Neural crest cell (in vitro differentiated cells): ENCODE results near the gene DUS1L. TPM values are rescaled to one million over a fixed set of nuclear protein-coding genes. Genes with fewer than 3 reads are reported as not detected.
"Not testable (repeated sequence)": the region's sequence is repeated elsewhere in the genome, so short reads cannot be mapped to it uniquely, and the experiment has no call there.

Experiments
- DNase-seq: peaks from one replicate; pipeline ENCODE4 v3.0.0; 2021; ENCODE audit warnings: low read depth, mixed read lengths, low spot score
- H3K27ac Mint-ChIP-seq: one replicate; pipeline ENCODE4 v1.8.0; 2021; ENCODE audit warnings: mild to moderate bottlenecking, mixed read lengths; ENCODE audit not compliant: unreplicated experiment
- H3K27me3 Mint-ChIP-seq: 2 replicates; pipeline ENCODE4 v1.8.0; 2021; ENCODE audit warnings: low read depth, mild to moderate bottlenecking, mixed read lengths
- H3K36me3 Mint-ChIP-seq: 2 replicates; pipeline ENCODE4 v1.8.0; 2021; ENCODE audit warnings: low read depth, mild to moderate bottlenecking, mixed read lengths
- H3K4me1 Mint-ChIP-seq: 2 replicates; pipeline ENCODE4 v1.8.0; 2021; ENCODE audit warnings: mixed read lengths
- H3K4me3 Mint-ChIP-seq: one replicate; pipeline ENCODE4 v1.8.0; 2021; ENCODE audit warnings: mild to moderate bottlenecking, mixed read lengths
- H3K9me3 Mint-ChIP-seq: 2 replicates; pipeline ENCODE4 v1.8.0; 2021; ENCODE audit warnings: mixed read lengths
- total RNA-seq: library from RNA; stranded (reverse); gene quantifications from 2 replicates; pipeline ENCODE4 v1.2.1, GENCODE V29; 2021
- TF ChIP-seq, protein P1 (sequence below): fragments of 200-600 bp; sonication (generic); conservative IDR thresholded peaks from 2 replicates; pipeline ENCODE4 v1.5.0; 2021; ENCODE audit warnings: antibody characterized with exemption, mild to moderate bottlenecking

DUS1L gene
- total RNA-seq, 1 donor from 2014 or later = 131 TPM

DNA sequence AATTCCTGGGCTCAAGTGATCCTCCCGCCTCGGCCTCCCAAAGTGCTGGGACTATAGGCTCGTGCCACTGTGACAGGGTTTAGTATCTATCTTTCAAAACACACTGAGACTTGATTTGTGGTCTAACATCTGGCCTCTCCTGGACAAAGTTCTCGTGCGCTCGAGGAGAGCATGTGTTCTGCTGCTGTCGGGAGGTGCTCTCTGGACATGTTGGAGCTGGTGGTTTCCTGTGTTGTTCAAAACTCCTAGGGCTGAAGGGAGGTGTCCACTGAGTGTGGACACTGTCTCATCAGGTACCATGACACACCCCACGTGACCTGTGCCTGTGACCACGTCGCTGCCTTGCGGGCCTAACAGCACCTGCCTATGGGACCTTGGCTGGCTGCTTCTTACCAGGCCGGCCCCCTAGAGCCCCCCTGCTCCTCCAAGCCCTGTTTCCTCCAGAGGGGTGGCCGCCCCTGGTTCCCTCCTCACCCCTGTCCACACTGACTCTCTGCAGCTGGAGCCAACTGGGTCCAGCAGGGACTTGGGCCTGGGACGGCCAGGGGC lies 19.6 kb downstream of the DUS1L start:
- Mint-ChIP-seq H3K36me3 (peaks cover 5% of the 10 kb centered on the region), H3K4me1 (peaks cover 6% of the 10 kb centered on the region), H3K27ac (no peak overlapping the region), H3K27me3 (no peaks in the 10 kb centered on the region), H3K4me3 (peak overlapping the region; percentile 13), H3K9me3 (no peaks in the 10 kb centered on the region)
- DNase-seq = no peak
- TF ChIP-seq, protein P1, sequence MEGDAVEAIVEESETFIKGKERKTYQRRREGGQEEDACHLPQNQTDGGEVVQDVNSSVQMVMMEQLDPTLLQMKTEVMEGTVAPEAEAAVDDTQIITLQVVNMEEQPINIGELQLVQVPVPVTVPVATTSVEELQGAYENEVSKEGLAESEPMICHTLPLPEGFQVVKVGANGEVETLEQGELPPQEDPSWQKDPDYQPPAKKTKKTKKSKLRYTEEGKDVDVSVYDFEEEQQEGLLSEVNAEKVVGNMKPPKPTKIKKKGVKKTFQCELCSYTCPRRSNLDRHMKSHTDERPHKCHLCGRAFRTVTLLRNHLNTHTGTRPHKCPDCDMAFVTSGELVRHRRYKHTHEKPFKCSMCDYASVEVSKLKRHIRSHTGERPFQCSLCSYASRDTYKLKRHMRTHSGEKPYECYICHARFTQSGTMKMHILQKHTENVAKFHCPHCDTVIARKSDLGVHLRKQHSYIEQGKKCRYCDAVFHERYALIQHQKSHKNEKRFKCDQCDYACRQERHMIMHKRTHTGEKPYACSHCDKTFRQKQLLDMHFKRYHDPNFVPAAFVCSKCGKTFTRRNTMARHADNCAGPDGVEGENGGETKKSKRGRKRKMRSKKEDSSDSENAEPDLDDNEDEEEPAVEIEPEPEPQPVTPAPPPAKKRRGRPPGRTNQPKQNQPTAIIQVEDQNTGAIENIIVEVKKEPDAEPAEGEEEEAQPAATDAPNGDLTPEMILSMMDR = no peak

DNA sequence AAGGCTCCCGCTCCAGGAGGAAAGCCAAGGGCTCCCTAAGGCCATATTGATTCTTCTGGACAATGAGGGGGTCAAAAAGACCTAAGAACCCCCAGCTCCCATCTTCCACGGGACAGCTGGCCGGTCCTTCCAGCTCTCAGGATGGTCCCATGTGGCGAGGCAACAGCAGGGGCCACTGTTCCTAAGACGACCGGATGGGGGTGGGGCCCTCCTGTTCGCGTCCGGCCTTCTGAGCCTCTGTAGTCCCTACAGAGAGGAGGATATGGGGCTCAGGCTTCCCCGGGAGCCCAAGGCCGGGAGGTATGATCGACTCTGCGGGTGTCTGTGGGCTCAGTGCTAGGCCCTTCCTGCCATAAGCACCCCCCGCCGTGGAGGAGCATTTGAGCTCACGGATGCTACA lies 22.1 kb downstream of the DUS1L start:
- no peak overlapping the region for H3K27ac Mint-ChIP-seq
- peaks cover 5% of the 10 kb centered on the region for H3K36me3 Mint-ChIP-seq
- DNase-seq = no peak
- H3K4me1 Mint-ChIP-seq = peaks cover 16% of the 10 kb centered on the region
- H3K27me3 Mint-ChIP-seq = no peaks in the 10 kb centered on the region
- no peak overlapping the region for H3K4me3 Mint-ChIP-seq
- TF ChIP-seq, protein P1 = no peak
- no peaks in the 10 kb centered on the region for H3K9me3 Mint-ChIP-seq

DNA sequence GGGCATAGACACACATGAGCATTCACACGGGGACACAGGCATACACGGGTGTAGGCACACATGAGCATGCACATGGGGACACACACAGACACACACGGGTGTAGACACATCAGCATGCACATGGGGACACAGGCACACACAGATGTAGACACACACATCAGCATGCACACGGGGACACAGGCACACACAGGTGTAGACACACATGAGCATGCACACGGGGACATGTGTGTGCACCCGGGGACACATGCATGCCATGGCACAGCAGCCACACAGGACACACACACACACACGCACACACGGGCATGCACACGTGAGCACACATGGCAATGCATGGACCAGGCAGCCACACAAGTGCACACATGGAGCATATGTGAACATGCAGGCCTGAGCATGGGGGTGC lies 23.0 kb downstream of the DUS1L start:
- Mint-ChIP-seq H3K36me3 (peaks cover 4% of the 10 kb centered on the region), H3K27ac (no peak overlapping the region), H3K27me3 (no peaks in the 10 kb centered on the region), H3K4me1 (peaks cover 21% of the 10 kb centered on the region), H3K4me3 (no peak overlapping the region), H3K9me3 (no peaks in the 10 kb centered on the region)
- TF ChIP-seq, protein P1 = no peak
- no peak for DNase-seq

DNA sequence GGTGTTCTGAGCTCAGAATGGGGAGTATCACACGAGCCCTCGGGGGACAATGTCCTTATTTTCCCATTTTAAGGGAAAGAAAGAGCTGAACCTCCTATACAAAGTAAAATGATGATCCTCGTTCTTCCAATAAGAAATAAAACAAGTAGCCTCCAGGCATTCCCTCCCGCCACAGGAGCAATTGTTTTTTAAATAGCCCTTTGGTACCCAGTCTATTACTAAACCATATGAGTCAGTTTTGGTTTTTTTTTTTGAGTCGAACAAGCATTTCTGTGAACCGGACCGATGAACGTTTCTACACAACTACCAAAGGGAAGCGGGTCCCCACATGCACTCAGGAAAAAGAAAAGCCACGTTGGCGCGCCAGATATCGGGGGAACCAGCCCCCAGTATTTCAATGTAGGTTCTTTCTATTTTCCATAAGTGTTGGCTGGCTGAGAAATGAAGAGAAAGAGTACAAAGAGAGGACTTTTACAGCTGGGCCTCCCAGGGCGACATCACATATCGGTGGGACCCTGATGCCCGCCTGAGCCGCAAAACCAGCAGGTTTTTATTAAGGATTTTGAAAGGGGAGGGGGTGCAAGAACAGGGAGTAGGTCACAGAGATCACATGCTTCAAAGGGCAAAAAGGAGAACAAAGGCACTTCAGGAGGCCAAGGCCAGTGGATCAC lies 24.3 kb downstream of the DUS1L start:
- H3K36me3 Mint-ChIP-seq = no peaks in the 10 kb centered on the region
- H3K4me1 Mint-ChIP-seq = peaks cover 25% of the 10 kb centered on the region
- H3K27ac Mint-ChIP-seq = no peak overlapping the region
- H3K4me3 Mint-ChIP-seq = peak overlapping the region; percentile 48
- H3K27me3 Mint-ChIP-seq = no peaks in the 10 kb centered on the region
- TF ChIP-seq, protein P1 = no peak
- no peak for DNase-seq
- H3K9me3 Mint-ChIP-seq = no peaks in the 10 kb centered on the region

DNA sequence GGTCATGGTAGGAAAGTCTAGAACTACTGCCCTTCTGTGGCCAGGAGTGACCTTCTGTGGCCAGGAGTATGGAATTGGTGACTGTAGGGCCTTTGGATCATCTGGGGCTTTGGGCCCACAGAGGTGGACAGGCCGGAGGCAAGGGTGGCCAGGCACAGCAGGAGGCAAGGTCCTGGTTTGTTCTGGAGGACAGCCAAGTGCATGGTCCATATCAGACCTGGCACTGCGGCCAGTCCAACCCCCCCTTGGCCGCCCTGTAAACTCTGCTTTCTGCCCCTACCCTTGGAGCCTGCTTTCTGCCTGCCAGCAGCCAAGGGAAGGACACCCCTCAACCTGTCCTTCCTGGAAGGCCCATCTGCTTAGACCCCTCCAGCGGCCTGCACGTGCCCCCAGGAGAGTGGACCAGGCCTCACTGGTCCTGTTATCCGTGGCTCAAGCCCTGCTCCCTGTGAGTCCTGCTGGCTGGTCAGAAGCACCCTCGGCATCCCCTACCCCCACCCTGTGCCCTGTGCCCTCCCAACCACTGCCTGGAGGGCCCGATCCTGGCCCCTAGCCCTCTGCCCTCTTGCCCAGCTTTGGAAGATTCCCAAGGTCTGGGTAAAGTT lies 25.8 kb downstream of the DUS1L start:
- no peaks in the 10 kb centered on the region for H3K9me3 Mint-ChIP-seq
- H3K27ac Mint-ChIP-seq = no peak overlapping the region
- TF ChIP-seq, protein P1 = no peak

DNA sequence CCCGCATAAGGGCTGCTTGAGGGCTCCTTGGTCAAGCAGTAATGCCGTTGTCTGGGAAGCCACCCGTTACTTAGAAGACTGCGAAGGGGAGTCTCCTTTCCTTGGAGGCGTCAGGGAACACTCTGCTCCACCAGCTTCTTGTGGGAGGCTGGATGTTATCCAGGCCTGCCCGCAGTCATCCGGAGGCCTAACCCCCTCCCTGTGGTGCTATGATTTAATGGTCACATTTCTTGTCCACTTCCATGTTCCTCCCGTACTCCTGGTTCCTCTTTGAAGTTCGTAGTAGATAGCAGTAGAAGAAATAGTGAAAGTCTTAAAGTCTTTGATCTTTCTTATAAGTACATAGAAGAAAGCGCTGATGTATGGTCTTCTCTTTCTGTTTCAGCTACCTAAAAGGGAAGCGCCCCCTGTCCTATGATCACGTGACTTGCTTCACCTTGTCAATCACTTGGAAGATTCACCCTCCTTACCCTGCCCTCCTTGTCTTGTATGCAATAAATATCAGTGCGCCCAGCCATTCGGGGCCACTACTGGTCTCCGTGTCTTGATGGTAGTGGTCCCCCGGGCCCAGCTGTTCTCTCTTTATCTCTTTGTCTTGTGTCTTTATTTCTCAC lies 26.7 kb downstream of the DUS1L start:
- not testable (repeated sequence) for H3K36me3 Mint-ChIP-seq, H3K9me3 Mint-ChIP-seq, DNase-seq, H3K27me3 Mint-ChIP-seq
- Mint-ChIP-seq H3K4me3 (peak overlapping the region; percentile 71), H3K27ac (peak overlapping the region; percentile 91), H3K4me1 (peaks cover 36% of the 10 kb centered on the region)

More for the DNA sequence above, 25.8 kb downstream of the DUS1L start:
- H3K4me3 Mint-ChIP-seq = peak overlapping the region; percentile 71
- H3K36me3 Mint-ChIP-seq = no peaks in the 10 kb centered on the region
- H3K27me3 Mint-ChIP-seq = no peaks in the 10 kb centered on the region
- no peak for DNase-seq
- H3K4me1 Mint-ChIP-seq = peaks cover 33% of the 10 kb centered on the region
